ENCODE measurements around the gene SCAMP5. TPM values are rescaled to one million over a fixed set of nuclear protein-coding genes. Genes with fewer than 3 reads are reported as not detected.

Gene SCAMP5
- total and polyA plus RNA-seq, 7 experiments from 2014 or later: 0.06 to 9.5 (median 0.51) TPM

DNA sequence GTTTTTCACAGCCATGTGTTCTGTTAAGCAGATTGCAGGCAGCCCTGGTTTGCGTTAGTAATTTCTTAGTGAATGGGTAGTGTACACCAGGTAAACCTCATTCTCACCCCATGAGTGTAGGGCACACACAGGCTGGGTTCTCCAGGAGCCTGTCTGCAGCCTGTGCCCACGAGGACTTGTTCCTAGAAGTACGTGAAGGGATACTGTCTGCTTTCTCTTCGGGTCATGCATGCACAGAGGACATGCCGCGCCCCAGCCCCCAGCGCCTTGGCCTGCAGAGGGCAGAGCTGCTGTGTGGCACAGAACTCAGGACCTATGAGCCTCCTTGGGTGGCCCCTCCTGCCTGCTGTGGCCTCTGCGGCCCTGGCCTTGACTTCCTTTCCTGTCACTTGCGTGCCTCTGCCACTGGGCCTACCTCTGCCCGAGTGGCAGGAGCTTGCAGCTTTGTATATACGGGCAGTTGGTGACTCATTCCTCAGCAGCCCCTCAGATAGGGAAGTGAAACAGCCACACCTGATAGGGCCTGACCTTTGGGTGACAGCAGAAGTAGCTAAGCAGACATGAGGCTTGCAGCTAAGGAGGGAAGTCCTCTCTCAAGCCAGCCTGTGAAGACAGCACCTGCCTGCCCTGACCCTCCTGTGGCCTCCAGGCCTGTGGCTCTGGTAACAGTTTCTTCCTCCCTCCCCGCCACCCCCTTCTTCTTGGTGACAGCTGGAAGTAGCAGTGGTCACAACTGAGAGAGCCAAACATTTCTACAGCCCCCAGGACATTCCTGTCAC lies 47.6 kb downstream of the SCAMP5 start:
- intact Hi-C loops (cut with micrococcal nuclease): loop anchor here (1.0 to 5.0 kb wide), 3 partner anchors 24 to 161 kb away; no protein-coding TSS in a partner anchor
- peaks cover 0 to 24% (median 8%) of the 10 kb centered on the region in 5 donors for H3K36me3 Mint-ChIP-seq

DNA sequence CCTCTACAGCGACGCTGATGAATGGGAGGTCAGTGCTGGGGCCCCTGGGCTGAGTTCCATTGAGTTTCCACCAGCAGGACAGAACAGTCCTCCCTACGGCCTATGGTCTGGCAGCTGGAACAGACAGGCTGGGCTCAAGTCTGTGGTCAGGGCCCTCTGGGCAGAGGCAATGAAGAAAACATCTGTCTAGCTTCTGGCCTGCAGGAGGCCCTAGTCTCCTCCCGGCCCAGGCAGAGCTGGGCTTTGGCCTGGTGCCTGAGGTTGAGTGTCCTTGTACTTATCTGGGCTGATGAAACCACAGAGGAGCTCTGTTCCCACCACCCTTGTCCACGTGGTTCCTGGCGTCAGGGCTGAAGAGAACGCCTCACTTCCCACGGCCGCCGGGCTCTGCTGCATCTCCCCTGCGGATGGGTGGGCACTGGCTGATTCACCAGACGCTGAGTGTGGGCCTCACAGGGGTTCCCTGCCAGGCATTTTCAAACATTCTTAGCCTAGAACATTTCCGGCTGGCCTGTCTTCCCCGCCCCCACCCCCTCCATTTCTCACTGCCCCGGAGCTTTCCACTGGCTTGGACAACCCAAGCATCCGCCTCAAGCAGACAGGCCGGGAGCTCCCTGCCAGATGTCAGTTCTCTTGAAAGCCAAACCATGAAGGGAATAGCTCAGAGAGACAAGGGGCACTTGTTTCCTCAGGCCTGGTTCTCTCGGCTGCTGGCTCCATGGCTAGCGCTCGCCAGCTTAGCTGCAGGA lies 48.3 kb downstream of the SCAMP5 start:
- H3K27ac Mint-ChIP-seq: peak overlapping the region in 1 of 9 donors; percentile 84
- H3K4me3 Mint-ChIP-seq: peak overlapping the region in 1 of 10 donors; percentile 79
- peak; percentile 65 for ATAC-seq

More for the DNA sequence above, 47.6 kb downstream of the SCAMP5 start:
- H3K27ac Mint-ChIP-seq: peak overlapping the region in 2 of 9 donors; percentile 28 to 84
- CTCF ChIA-PET: interaction anchor here (1.4 kb wide), 1 partner anchor 161 kb away, joined by 4 read pairs; no protein-coding TSS in a partner anchor
- POLR2A ChIA-PET: no interaction called here
- Histone ChIP-seq H3K4me1 (ENCODE audit: control insufficient read depth in 2 of 2, insufficient read depth in 2 of 2, low read length in 2 of 2) (peaks cover 0 to 5% of the 10 kb centered on the region in 2 donors), H3K4me3 (ENCODE audit: low read length) (no peak overlapping the region), H3K27ac (ENCODE audit: low read depth, low read length) (no peak overlapping the region), H3K36me3 (ENCODE audit: control insufficient read depth in 2 of 3, insufficient read depth in 3 of 3, low read length in 3 of 3) (peaks cover 0 to 29% (median 0%) of the 10 kb centered on the region in 3 experiments), H3K27me3 (ENCODE audit: control insufficient read depth in 2 of 2, insufficient read depth in 2 of 2, low read length in 2 of 2) (no peaks in the 10 kb centered on the region), H3K9me3 (ENCODE audit: control insufficient read depth in 2 of 3, low read length in 3 of 3) (no peaks in the 10 kb centered on the region)
- DNase-seq (peak in 3 of 9 donors; percentile 16 to 65 (median 45)), ATAC-seq (peak; percentile 85)
- no peaks in the 10 kb centered on the region for H3K9me3 Mint-ChIP-seq
- peak overlapping the region in 2 of 10 donors; percentile 48 to 79 for H3K4me3 Mint-ChIP-seq
- no peaks in the 10 kb centered on the region for H3K27me3 Mint-ChIP-seq
- peaks cover 0 to 86% (median 14%) of the 10 kb centered on the region in 7 donors for H3K4me1 Mint-ChIP-seq

DNA sequence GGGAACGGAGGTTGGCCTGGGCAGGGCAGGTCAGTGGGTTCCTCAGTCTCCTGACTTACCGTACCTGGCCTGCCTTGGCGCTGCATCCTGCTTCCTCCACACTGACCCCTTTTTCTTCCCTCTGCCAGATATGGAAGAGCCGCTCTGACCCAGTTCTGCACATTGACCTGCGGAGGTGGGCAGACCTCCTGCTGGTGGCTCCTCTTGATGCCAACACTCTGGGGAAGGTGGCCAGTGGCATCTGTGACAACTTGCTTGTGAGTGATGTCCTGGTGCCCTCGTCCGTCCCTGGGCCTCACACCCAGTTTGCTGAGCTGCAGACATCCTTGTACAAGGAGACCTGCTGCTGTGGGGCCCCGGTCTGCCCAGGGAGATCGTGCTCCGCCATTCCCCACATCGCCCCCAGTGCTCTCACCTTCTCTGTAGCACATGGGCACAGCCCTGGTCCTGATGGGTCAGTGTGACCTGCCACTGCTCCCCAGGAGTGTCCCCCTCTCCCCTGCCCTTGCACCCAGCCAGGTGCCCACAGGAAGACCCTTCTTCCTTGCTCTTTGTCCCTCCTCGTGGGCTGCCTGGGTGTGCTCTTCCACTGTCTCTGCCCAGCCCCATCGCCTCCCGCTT lies 49.0 kb downstream of the SCAMP5 start:
- H3K4me1 Mint-ChIP-seq: peaks cover 0 to 75% (median 7%) of the 10 kb centered on the region in 7 donors
- POLR2A ChIA-PET: no interaction called here

More for the DNA sequence above, 48.3 kb downstream of the SCAMP5 start:
- Mint-ChIP-seq H3K9me3 (no peaks in the 10 kb centered on the region), H3K27me3 (no peaks in the 10 kb centered on the region), H3K36me3 (peaks cover 3 to 28% (median 8%) of the 10 kb centered on the region in 5 donors), H3K4me1 (peaks cover 0 to 82% (median 14%) of the 10 kb centered on the region in 7 donors)
- H3K27ac ChIP-seq (ENCODE audit: low read depth, low read length): no peak overlapping the region
- POLR2A ChIA-PET: no interaction called here
- CTCF ChIA-PET: interaction anchor here (1.4 kb wide), 1 partner anchor 160 kb away, joined by 4 read pairs; no protein-coding TSS in a partner anchor
- H3K4me3 ChIP-seq (ENCODE audit: low read length): no peak overlapping the region
- H3K9me3 ChIP-seq (ENCODE audit: control insufficient read depth in 2 of 3, low read length in 3 of 3): no peaks in the 10 kb centered on the region
- H3K4me1 ChIP-seq (ENCODE audit: control insufficient read depth in 2 of 2, insufficient read depth in 2 of 2, low read length in 2 of 2): peaks cover 0 to 5% of the 10 kb centered on the region in 2 donors
- H3K27me3 ChIP-seq (ENCODE audit: control insufficient read depth in 2 of 2, insufficient read depth in 2 of 2, low read length in 2 of 2): no peaks in the 10 kb centered on the region
- H3K36me3 ChIP-seq (ENCODE audit: control insufficient read depth in 2 of 3, insufficient read depth in 3 of 3, low read length in 3 of 3): peaks cover 0 to 37% (median 0%) of the 10 kb centered on the region in 3 experiments
- intact Hi-C loops (cut with micrococcal nuclease): loop anchor here (1.0 to 5.0 kb wide), 3 partner anchors 24 to 161 kb away; no protein-coding TSS in a partner anchor
- peak in 1 of 9 donors; percentile 26 for DNase-seq

DNA sequence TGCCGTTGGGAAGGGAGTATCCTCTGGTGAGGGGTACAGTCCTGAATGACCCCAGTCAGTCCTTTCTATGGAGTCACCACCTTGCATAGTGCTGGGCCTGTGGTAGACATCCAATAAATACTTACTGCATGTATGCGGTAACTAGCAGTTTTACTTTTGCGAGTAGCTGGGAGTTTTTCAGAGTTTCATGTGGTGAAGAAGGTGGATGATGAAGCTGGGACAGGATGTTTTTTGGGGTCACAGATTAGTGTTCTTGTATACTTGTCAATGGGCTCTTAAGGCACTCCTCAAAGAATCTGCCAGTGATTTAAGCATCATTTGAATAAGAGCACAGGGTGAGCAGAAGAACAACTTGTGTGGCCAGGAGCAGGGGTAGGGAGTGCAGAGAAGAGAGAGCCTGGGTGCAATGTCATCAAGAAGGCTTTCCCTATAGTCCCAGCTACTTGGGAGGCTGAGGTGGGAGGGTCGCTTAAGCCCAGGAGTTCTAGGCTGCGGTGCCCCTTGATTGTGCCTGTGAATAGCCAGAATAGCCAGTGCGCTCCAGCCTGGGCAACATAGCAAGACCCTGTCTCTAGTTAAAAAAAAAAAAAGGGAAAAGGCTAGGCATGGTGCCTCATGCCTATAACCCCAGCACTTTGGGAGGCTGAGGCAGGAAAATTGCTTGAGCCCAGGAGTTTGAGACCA lies 50.1 kb downstream of the SCAMP5 start:
- peaks cover 0 to 68% (median 5%) of the 10 kb centered on the region in 7 donors for H3K4me1 Mint-ChIP-seq
- no peaks in the 10 kb centered on the region for H3K9me3 Mint-ChIP-seq
- H3K27ac ChIP-seq (ENCODE audit: low read depth, low read length): no peak overlapping the region
- no peaks in the 10 kb centered on the region for H3K9me3 ChIP-seq (ENCODE audit: control insufficient read depth in 2 of 3, low read length in 3 of 3)
- H3K27ac Mint-ChIP-seq: peak overlapping the region in 1 of 9 donors; percentile 84
- intact Hi-C loops (cut with micrococcal nuclease): no loop called here
- peaks cover 0 to 5% of the 10 kb centered on the region in 2 donors for H3K4me1 ChIP-seq (ENCODE audit: control insufficient read depth in 2 of 2, insufficient read depth in 2 of 2, low read length in 2 of 2)
- ATAC-seq (no peak), DNase-seq (no peak)
- ChIA-PET POLR2A (no interaction called here), CTCF (interaction anchor here (1.3 kb wide), 1 partner anchor 16 kb away, joined by 3 read pairs; no protein-coding TSS in a partner anchor)
- peaks cover 0 to 38% (median 0%) of the 10 kb centered on the region in 3 experiments for H3K36me3 ChIP-seq (ENCODE audit: control insufficient read depth in 2 of 3, insufficient read depth in 3 of 3, low read length in 3 of 3)
- peaks cover 4 to 34% (median 8%) of the 10 kb centered on the region in 5 donors for H3K36me3 Mint-ChIP-seq
- no peaks in the 10 kb centered on the region for H3K27me3 ChIP-seq (ENCODE audit: control insufficient read depth in 2 of 2, insufficient read depth in 2 of 2, low read length in 2 of 2)
- H3K27me3 Mint-ChIP-seq: no peaks in the 10 kb centered on the region
- no peak overlapping the region for H3K4me3 ChIP-seq (ENCODE audit: low read length)
- peak overlapping the region in 1 of 10 donors; percentile 79 for H3K4me3 Mint-ChIP-seq

More for the DNA sequence above, 49.0 kb downstream of the SCAMP5 start:
- Mint-ChIP-seq H3K36me3 (peaks cover 4 to 32% (median 8%) of the 10 kb centered on the region in 5 donors), H3K4me3 (peak overlapping the region in 1 of 10 donors; percentile 79), H3K27ac (peak overlapping the region in 2 of 9 donors; percentile 47 to 84), H3K9me3 (no peaks in the 10 kb centered on the region), H3K27me3 (no peaks in the 10 kb centered on the region)
- Histone ChIP-seq H3K27me3 (ENCODE audit: control insufficient read depth in 2 of 2, insufficient read depth in 2 of 2, low read length in 2 of 2) (no peaks in the 10 kb centered on the region), H3K4me3 (ENCODE audit: low read length) (no peak overlapping the region), H3K4me1 (ENCODE audit: control insufficient read depth in 2 of 2, insufficient read depth in 2 of 2, low read length in 2 of 2) (peaks cover 0 to 5% of the 10 kb centered on the region in 2 donors), H3K36me3 (ENCODE audit: control insufficient read depth in 2 of 3, insufficient read depth in 3 of 3, low read length in 3 of 3) (peaks cover 0 to 38% (median 0%) of the 10 kb centered on the region in 3 experiments), H3K27ac (ENCODE audit: low read depth, low read length) (no peak overlapping the region), H3K9me3 (ENCODE audit: control insufficient read depth in 2 of 3, low read length in 3 of 3) (no peaks in the 10 kb centered on the region)
- CTCF ChIA-PET: interaction anchor here (1.3 to 1.4 kb wide), 2 partner anchors 15 to 160 kb away, joined by 3 to 4 read pairs; no protein-coding TSS in a partner anchor
- ATAC-seq (no peak), DNase-seq (no peak)
- intact Hi-C loops (cut with micrococcal nuclease): loop anchor here in 1 of 2 donors (5.0 kb wide), 1 partner anchor 88 kb away; no protein-coding TSS in a partner anchor

DNA sequence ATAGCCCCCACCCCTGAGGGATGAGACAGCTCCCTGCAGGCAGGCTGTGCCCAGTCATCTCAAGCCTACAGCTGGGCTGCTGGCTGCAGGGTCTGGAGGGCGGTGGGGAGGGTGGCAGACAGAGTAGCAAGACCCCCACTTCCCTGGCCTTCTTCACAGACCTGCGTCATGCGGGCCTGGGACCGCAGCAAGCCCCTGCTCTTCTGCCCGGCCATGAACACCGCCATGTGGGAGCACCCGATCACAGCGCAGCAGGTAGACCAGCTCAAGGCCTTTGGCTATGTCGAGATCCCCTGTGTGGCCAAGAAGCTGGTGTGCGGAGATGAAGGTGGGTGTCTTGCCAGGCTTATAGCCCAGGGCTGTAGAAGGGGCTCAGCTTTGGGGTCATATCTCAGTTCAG lies 53.0 kb downstream of the SCAMP5 start:
- H3K36me3 Mint-ChIP-seq: peaks cover 0 to 30% (median 8%) of the 10 kb centered on the region in 5 donors
- no peak overlapping the region for H3K27ac Mint-ChIP-seq
- ATAC-seq: no peak
- H3K4me1 Mint-ChIP-seq: peaks cover 0 to 45% (median 0%) of the 10 kb centered on the region in 7 donors
- Histone ChIP-seq H3K4me3 (ENCODE audit: low read length) (no peak overlapping the region), H3K36me3 (ENCODE audit: control insufficient read depth in 2 of 3, insufficient read depth in 3 of 3, low read length in 3 of 3) (peaks cover 0 to 38% (median 0%) of the 10 kb centered on the region in 3 experiments), H3K4me1 (ENCODE audit: control insufficient read depth in 2 of 2, insufficient read depth in 2 of 2, low read length in 2 of 2) (peaks cover 0 to 5% of the 10 kb centered on the region in 2 donors), H3K27ac (ENCODE audit: low read depth, low read length) (no peak overlapping the region), H3K27me3 (ENCODE audit: control insufficient read depth in 2 of 2, insufficient read depth in 2 of 2, low read length in 2 of 2) (no peaks in the 10 kb centered on the region), H3K9me3 (ENCODE audit: control insufficient read depth in 2 of 3, low read length in 3 of 3) (no peaks in the 10 kb centered on the region)
- ChIA-PET POLR2A (no interaction called here), CTCF (no interaction called here)
- H3K4me3 Mint-ChIP-seq: no peak overlapping the region
- DNase-seq: no peak
- intact Hi-C loops (cut with micrococcal nuclease): no loop called here
- H3K27me3 Mint-ChIP-seq: no peaks in the 10 kb centered on the region
- no peaks in the 10 kb centered on the region for H3K9me3 Mint-ChIP-seq

All from naive thymus-derived CD4-positive, alpha-beta T cell (primary cell).